Mucosa of stomach (tissue), 1 donor: ENCODE measurements around the gene FSHB.
"Not testable (repeated sequence)": the region's sequence is repeated elsewhere in the genome, so short reads cannot be mapped to it uniquely, and the experiment has no call there.

Experiments used
- H3K27me3 ChIP-seq: one replicate; pipeline ENCODE4 v1.7.0; 2013; ENCODE audit warnings: mild to moderate bottlenecking, low read length; ENCODE audit not compliant: control insufficient read depth, insufficient read depth
- H3K36me3 ChIP-seq: one replicate; pipeline ENCODE4 v1.7.0; 2013; ENCODE audit warnings: low read length; ENCODE audit not compliant: control insufficient read depth, insufficient read depth
- H3K4me1 ChIP-seq: one replicate; pipeline ENCODE4 v1.7.0; 2013; ENCODE audit warnings: mild to moderate bottlenecking, low read length; ENCODE audit not compliant: control insufficient read depth, insufficient read depth
- H3K4me3 ChIP-seq: one replicate; pipeline ENCODE4 v1.7.0; 2013; ENCODE audit warnings: low read length
- H3K9ac ChIP-seq: one replicate; pipeline ENCODE4 v1.7.0; 2013; ENCODE audit warnings: mild to moderate bottlenecking, low read length, moderate library complexity
- H3K9me3 ChIP-seq: one replicate; pipeline ENCODE4 v1.7.0; 2013; ENCODE audit warnings: mild to moderate bottlenecking, low read length, moderate library complexity; ENCODE audit not compliant: control insufficient read depth
- donor health status: Pancreatic carcinoma.

FSHB gene

GRCh38 chr11:30228323-30228884, 2.4 kb upstream of the FSHB start:
- Histone ChIP-seq H3K9ac (no peak overlapping the region), H3K9me3 (no peaks in the 10 kb centered on the region), H3K4me1 (no peaks in the 10 kb centered on the region), H3K4me3 (no peak overlapping the region), H3K36me3 (no peaks in the 10 kb centered on the region), H3K27me3 (no peaks in the 10 kb centered on the region)

- Histone ChIP-seq H3K4me3 (no peak overlapping the region), H3K9me3 (no peaks in the 10 kb centered on the region), H3K9ac (no peak overlapping the region), H3K4me1 (no peaks in the 10 kb centered on the region), H3K36me3 (no peaks in the 10 kb centered on the region), H3K27me3 (no peaks in the 10 kb centered on the region)
These were observed 8.2 kb downstream of the FSHB start for GRCh38 chr11:30239025-30239424.

GRCh38 chr11:30244265-30244664, 13.5 kb downstream of the FSHB start:
- Histone ChIP-seq H3K4me3 (no peak overlapping the region), H3K9me3 (no peaks in the 10 kb centered on the region), H3K36me3 (no peaks in the 10 kb centered on the region), H3K27me3 (no peaks in the 10 kb centered on the region), H3K4me1 (no peaks in the 10 kb centered on the region), H3K9ac (no peak overlapping the region)

GRCh38 chr11:30245621-30246020, 14.8 kb downstream of the FSHB start:
- no peaks in the 10 kb centered on the region for H3K27me3 ChIP-seq
- H3K9ac ChIP-seq, result no peak overlapping the region
- no peaks in the 10 kb centered on the region for H3K9me3 ChIP-seq
- H3K36me3 ChIP-seq, result no peaks in the 10 kb centered on the region
- no peaks in the 10 kb centered on the region for H3K4me1 ChIP-seq
- H3K4me3 ChIP-seq, result no peak overlapping the region

- H3K9ac ChIP-seq, result no peak overlapping the region
- no peaks in the 10 kb centered on the region for H3K9me3 ChIP-seq
- no peaks in the 10 kb centered on the region for H3K36me3 ChIP-seq
- no peaks in the 10 kb centered on the region for H3K4me1 ChIP-seq
- no peak overlapping the region for H3K4me3 ChIP-seq
- no peaks in the 10 kb centered on the region for H3K27me3 ChIP-seq
These were observed 23.8 kb downstream of the FSHB start for GRCh38 chr11:30254307-30255298.

- Histone ChIP-seq H3K4me3 (no peak overlapping the region), H3K4me1 (no peaks in the 10 kb centered on the region), H3K9me3 (no peaks in the 10 kb centered on the region), H3K36me3 (no peaks in the 10 kb centered on the region), H3K9ac (no peak overlapping the region), H3K27me3 (no peaks in the 10 kb centered on the region)
These were observed 24.8 kb downstream of the FSHB start for GRCh38 chr11:30255637-30256036.

- no peaks in the 10 kb centered on the region for H3K4me1 ChIP-seq
- no peaks in the 10 kb centered on the region for H3K9me3 ChIP-seq
- H3K27me3 ChIP-seq, result no peaks in the 10 kb centered on the region
- H3K4me3 ChIP-seq, result no peak overlapping the region
- H3K9ac ChIP-seq, result no peak overlapping the region
- no peaks in the 10 kb centered on the region for H3K36me3 ChIP-seq
These were observed 26.2 kb downstream of the FSHB start for GRCh38 chr11:30257058-30257457.

GRCh38 chr11:30258679-30259078, 27.9 kb downstream of the FSHB start:
- Histone ChIP-seq H3K4me1 (no peaks in the 10 kb centered on the region), H3K9ac (no peak overlapping the region), H3K27me3 (no peaks in the 10 kb centered on the region), H3K36me3 (no peaks in the 10 kb centered on the region), H3K9me3 (no peaks in the 10 kb centered on the region), H3K4me3 (no peak overlapping the region)

- no peaks in the 10 kb centered on the region for H3K27me3 ChIP-seq
- no peaks in the 10 kb centered on the region for H3K9me3 ChIP-seq
- H3K4me1 ChIP-seq, result no peaks in the 10 kb centered on the region
- H3K9ac ChIP-seq, result no peak overlapping the region
- H3K4me3 ChIP-seq, result no peak overlapping the region
- no peaks in the 10 kb centered on the region for H3K36me3 ChIP-seq
These were observed 30.0 kb downstream of the FSHB start for GRCh38 chr11:30260813-30261212.

GRCh38 chr11:30261821-30262220, 31.0 kb downstream of the FSHB start:
- no peaks in the 10 kb centered on the region for H3K27me3 ChIP-seq
- H3K9ac ChIP-seq, result no peak overlapping the region
- H3K9me3 ChIP-seq, result no peaks in the 10 kb centered on the region
- no peaks in the 10 kb centered on the region for H3K36me3 ChIP-seq
- H3K4me3 ChIP-seq, result no peak overlapping the region
- H3K4me1 ChIP-seq, result no peaks in the 10 kb centered on the region

- not testable (repeated sequence) for H3K9me3 ChIP-seq, H3K4me3 ChIP-seq
These were observed 37.8 kb downstream of the FSHB start for GRCh38 chr11:30268638-30269037.

GRCh38 chr11:30270671-30271070, 39.9 kb downstream of the FSHB start:
- no peak overlapping the region for H3K4me3 ChIP-seq
- no peaks in the 10 kb centered on the region for H3K4me1 ChIP-seq
- no peaks in the 10 kb centered on the region for H3K9me3 ChIP-seq
- H3K27me3 ChIP-seq, result no peaks in the 10 kb centered on the region
- no peak overlapping the region for H3K9ac ChIP-seq
- no peaks in the 10 kb centered on the region for H3K36me3 ChIP-seq

More at GRCh38 chr11:30268638-30269037, 37.8 kb downstream of the FSHB start:
- not testable (repeated sequence) for H3K36me3 ChIP-seq, H3K27me3 ChIP-seq, H3K9ac ChIP-seq, H3K4me1 ChIP-seq
